ENCODE results near the gene CTNNA3.

DNA sequence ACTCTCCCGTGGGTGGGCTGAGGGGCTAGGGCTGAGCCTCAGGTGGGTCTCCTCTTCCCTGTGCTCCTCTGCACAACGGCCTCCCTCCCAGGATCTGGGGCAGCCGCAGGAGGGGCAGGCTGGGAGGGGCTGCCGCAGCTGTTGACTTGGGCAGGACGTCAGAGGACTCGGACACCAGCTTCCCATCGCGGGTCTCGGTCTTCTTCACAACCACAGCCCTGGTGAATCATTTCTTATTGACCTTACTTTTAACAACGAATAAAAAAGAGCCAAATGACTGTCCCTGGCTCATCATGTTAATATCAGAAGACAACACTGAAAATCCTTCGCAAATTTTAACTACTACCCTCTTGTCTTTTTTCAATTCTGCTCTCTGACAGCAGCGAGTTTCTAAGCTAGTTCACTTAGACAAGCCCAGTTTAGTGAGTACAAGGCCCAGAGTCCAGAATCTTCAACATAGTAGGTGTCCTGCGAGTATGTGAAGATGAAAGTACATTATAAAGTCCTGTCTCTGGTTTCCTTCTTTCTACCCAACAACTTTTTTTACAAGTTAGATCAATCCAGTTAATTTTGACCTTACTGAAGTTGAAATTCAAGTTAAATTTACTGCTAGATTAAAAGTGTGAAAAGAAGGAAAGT, 32.4 kb downstream of the CTNNA3 start:
- TF ChIP-seq, protein P1, sequence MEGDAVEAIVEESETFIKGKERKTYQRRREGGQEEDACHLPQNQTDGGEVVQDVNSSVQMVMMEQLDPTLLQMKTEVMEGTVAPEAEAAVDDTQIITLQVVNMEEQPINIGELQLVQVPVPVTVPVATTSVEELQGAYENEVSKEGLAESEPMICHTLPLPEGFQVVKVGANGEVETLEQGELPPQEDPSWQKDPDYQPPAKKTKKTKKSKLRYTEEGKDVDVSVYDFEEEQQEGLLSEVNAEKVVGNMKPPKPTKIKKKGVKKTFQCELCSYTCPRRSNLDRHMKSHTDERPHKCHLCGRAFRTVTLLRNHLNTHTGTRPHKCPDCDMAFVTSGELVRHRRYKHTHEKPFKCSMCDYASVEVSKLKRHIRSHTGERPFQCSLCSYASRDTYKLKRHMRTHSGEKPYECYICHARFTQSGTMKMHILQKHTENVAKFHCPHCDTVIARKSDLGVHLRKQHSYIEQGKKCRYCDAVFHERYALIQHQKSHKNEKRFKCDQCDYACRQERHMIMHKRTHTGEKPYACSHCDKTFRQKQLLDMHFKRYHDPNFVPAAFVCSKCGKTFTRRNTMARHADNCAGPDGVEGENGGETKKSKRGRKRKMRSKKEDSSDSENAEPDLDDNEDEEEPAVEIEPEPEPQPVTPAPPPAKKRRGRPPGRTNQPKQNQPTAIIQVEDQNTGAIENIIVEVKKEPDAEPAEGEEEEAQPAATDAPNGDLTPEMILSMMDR (IDR thresholded peaks at IDR 0.05; ENCODE audit: low read depth, low read length, poor library complexity, severe bottlenecking): no peak
- no peak for TF ChIP-seq EZH2phosphoT487 (IDR thresholded peaks at IDR 0.05; ENCODE audit: borderline replicate concordance, low read length)

Measured in DOHH2 (cell line).